ENCODE measurements around the gene MRPS2. TPM values are rescaled to one million over a fixed set of nuclear protein-coding genes. Genes with fewer than 3 reads are reported as not detected.
"Not testable (repeated sequence)": the region's sequence is repeated elsewhere in the genome, so short reads cannot be mapped to it uniquely, and the experiment has no call there.

MRPS2 gene
- total RNA-seq, 2 experiments from 2014 or later = 50.0 to 70.6 TPM

- no peak for ATAC-seq
- Mint-ChIP-seq H3K36me3 (ENCODE audit: low read depth) (no peaks in the 10 kb centered on the region), H3K27ac (no peak overlapping the region), H3K4me3 (no peak overlapping the region), H3K4me1 (no peaks in the 10 kb centered on the region), H3K9me3 (ENCODE audit: low read depth) (no peaks in the 10 kb centered on the region), H3K27me3 (peaks cover 4% of the 10 kb centered on the region)
- ChIA-PET POLR2A (no interaction called here), CTCF (no interaction called here)
- DNase-seq = no peak
- intact Hi-C loops (cut with DNase I, micrococcal nuclease) = no loop called here
Measured at GRCh38 chr9:135522137-135522877, 21.8 kb downstream of the MRPS2 start.

- no peak overlapping the region for H3K4me3 Mint-ChIP-seq
- no peaks in the 10 kb centered on the region for H3K36me3 Mint-ChIP-seq (ENCODE audit: low read depth)
- intact Hi-C loops (cut with DNase I, micrococcal nuclease) = no loop called here
- ChIA-PET POLR2A (no interaction called here), CTCF (no interaction called here)
- H3K27me3 Mint-ChIP-seq = peaks cover 2% of the 10 kb centered on the region
- ATAC-seq = no peak
- no peaks in the 10 kb centered on the region for H3K4me1 Mint-ChIP-seq
- H3K9me3 Mint-ChIP-seq (ENCODE audit: low read depth) = no peaks in the 10 kb centered on the region
- no peak overlapping the region for H3K27ac Mint-ChIP-seq
- no peak for DNase-seq
Measured at GRCh38 chr9:135522931-135523330, 22.4 kb downstream of the MRPS2 start.

GRCh38 chr9:135523521-135524129 is 23.1 kb downstream of the MRPS2 start:
- ChIA-PET CTCF (no interaction called here), POLR2A (no interaction called here)
- intact Hi-C loops (cut with DNase I, micrococcal nuclease) = no loop called here
- no peaks in the 10 kb centered on the region for H3K9me3 Mint-ChIP-seq (ENCODE audit: low read depth)
- no peak overlapping the region for H3K27ac Mint-ChIP-seq
- no peak for DNase-seq
- H3K27me3 Mint-ChIP-seq = peaks cover 2% of the 10 kb centered on the region
- no peaks in the 10 kb centered on the region for H3K4me1 Mint-ChIP-seq
- no peak for ATAC-seq
- no peaks in the 10 kb centered on the region for H3K36me3 Mint-ChIP-seq (ENCODE audit: low read depth)
- H3K4me3 Mint-ChIP-seq = no peak overlapping the region

GRCh38 chr9:135524130-135524861 is 23.8 kb downstream of the MRPS2 start:
- DNase-seq (no peak), ATAC-seq (no peak)
- Mint-ChIP-seq H3K36me3 (ENCODE audit: low read depth) (no peaks in the 10 kb centered on the region), H3K27ac (no peak overlapping the region), H3K4me3 (no peak overlapping the region), H3K4me1 (no peaks in the 10 kb centered on the region), H3K27me3 (peaks cover 2% of the 10 kb centered on the region), H3K9me3 (ENCODE audit: low read depth) (no peaks in the 10 kb centered on the region)
- CTCF ChIA-PET = no interaction called here
- POLR2A ChIA-PET = no interaction called here
- intact Hi-C loops (cut with DNase I, micrococcal nuclease) = no loop called here

GRCh38 chr9:135525241-135526088 is 25.0 kb downstream of the MRPS2 start:
- Mint-ChIP-seq H3K4me3 (no peak overlapping the region), H3K27me3 (no peaks in the 10 kb centered on the region), H3K4me1 (no peaks in the 10 kb centered on the region), H3K9me3 (ENCODE audit: low read depth) (no peaks in the 10 kb centered on the region), H3K36me3 (ENCODE audit: low read depth) (no peaks in the 10 kb centered on the region), H3K27ac (no peak overlapping the region)
- POLR2A ChIA-PET = no interaction called here
- DNase-seq (no peak), ATAC-seq (no peak)
- intact Hi-C loops (cut with DNase I, micrococcal nuclease) = no loop called here
- CTCF ChIA-PET = interaction anchor here (0.6 kb wide), 1 partner anchor 1108 kb away, joined by 4 read pairs; no protein-coding TSS in a partner anchor

GRCh38 chr9:135526089-135526729 is 25.7 kb downstream of the MRPS2 start:
- no peaks in the 10 kb centered on the region for H3K4me1 Mint-ChIP-seq
- H3K4me3 Mint-ChIP-seq = no peak overlapping the region
- CTCF ChIA-PET = no interaction called here
- H3K9me3 Mint-ChIP-seq (ENCODE audit: low read depth) = no peaks in the 10 kb centered on the region
- intact Hi-C loops (cut with DNase I, micrococcal nuclease) = no loop called here
- no peak for DNase-seq
- H3K27me3 Mint-ChIP-seq = no peaks in the 10 kb centered on the region
- no peaks in the 10 kb centered on the region for H3K36me3 Mint-ChIP-seq (ENCODE audit: low read depth)
- ATAC-seq = no peak
- no peak overlapping the region for H3K27ac Mint-ChIP-seq
- POLR2A ChIA-PET = no interaction called here

- DNase-seq (no peak), ATAC-seq (no peak)
- no peaks in the 10 kb centered on the region for H3K36me3 Mint-ChIP-seq (ENCODE audit: low read depth)
- H3K4me3 Mint-ChIP-seq = no peak overlapping the region
- no peak overlapping the region for H3K27ac Mint-ChIP-seq
- ChIA-PET CTCF (no interaction called here), POLR2A (no interaction called here)
- no peaks in the 10 kb centered on the region for H3K27me3 Mint-ChIP-seq
- no peaks in the 10 kb centered on the region for H3K9me3 Mint-ChIP-seq (ENCODE audit: low read depth)
- H3K4me1 Mint-ChIP-seq = no peaks in the 10 kb centered on the region
- intact Hi-C loops (cut with DNase I, micrococcal nuclease) = no loop called here
Measured at GRCh38 chr9:135526730-135527571, 26.5 kb downstream of the MRPS2 start.

- CTCF ChIA-PET; H3K4me1 Mint-ChIP-seq; ATAC-seq; H3K4me3 Mint-ChIP-seq; H3K27ac Mint-ChIP-seq; intact Hi-C loops (cut with DNase I, micrococcal nuclease); DNase-seq; POLR2A ChIA-PET; H3K9me3 Mint-ChIP-seq (ENCODE audit: low read depth); H3K27me3 Mint-ChIP-seq; H3K36me3 Mint-ChIP-seq (ENCODE audit: low read depth): not testable (repeated sequence)
Measured at GRCh38 chr9:135528842-135529435, 28.5 kb downstream of the MRPS2 start.

- peaks cover 8% of the 10 kb centered on the region for H3K27me3 Mint-ChIP-seq
- no peak overlapping the region for H3K4me3 Mint-ChIP-seq
- ChIA-PET POLR2A (no interaction called here), CTCF (no interaction called here)
- ATAC-seq (no peak), DNase-seq (no peak)
- H3K27ac Mint-ChIP-seq = no peak overlapping the region
- H3K4me1 Mint-ChIP-seq = no peaks in the 10 kb centered on the region
- no peaks in the 10 kb centered on the region for H3K9me3 Mint-ChIP-seq (ENCODE audit: low read depth)
- no peaks in the 10 kb centered on the region for H3K36me3 Mint-ChIP-seq (ENCODE audit: low read depth)
- intact Hi-C loops (cut with DNase I, micrococcal nuclease) = no loop called here
Measured at GRCh38 chr9:135530146-135530545, 29.7 kb downstream of the MRPS2 start.

- POLR2A ChIA-PET = no interaction called here
- CTCF ChIA-PET = interaction anchor here (0.8 kb wide), 1 partner anchor 11 kb away, joined by 3 read pairs; no protein-coding TSS in a partner anchor
- no peaks in the 10 kb centered on the region for H3K9me3 Mint-ChIP-seq (ENCODE audit: low read depth)
- H3K27ac Mint-ChIP-seq = no peak overlapping the region
- H3K36me3 Mint-ChIP-seq (ENCODE audit: low read depth) = no peaks in the 10 kb centered on the region
- DNase-seq (no peak), ATAC-seq (no peak)
- H3K4me1 Mint-ChIP-seq = no peaks in the 10 kb centered on the region
- intact Hi-C loops (cut with DNase I, micrococcal nuclease) = no loop called here
- H3K4me3 Mint-ChIP-seq = no peak overlapping the region
- H3K27me3 Mint-ChIP-seq = peaks cover 8% of the 10 kb centered on the region
Measured at GRCh38 chr9:135531096-135531495, 30.6 kb downstream of the MRPS2 start.
